ENCODE measurements around the gene RXRG. TPM values are rescaled to one million over a fixed set of nuclear protein-coding genes. Genes with fewer than 3 reads are reported as not detected.

The RXRG gene
- total RNA-seq, 1 experiment from 2014 or later: not detected

GRCh38 chr1:165441166-165441880 is 3.6 kb downstream of the RXRG start:
- H3K4me2 ChIP-seq (ENCODE audit: insufficient read depth, insufficient read length, low read length): no peak overlapping the region

More at GRCh38 chr1:165441166-165441880, 3.6 kb downstream of the RXRG start:
- Histone ChIP-seq H2BK20ac (ENCODE audit: low read depth, low read length, poor library complexity, severe bottlenecking) (no peak overlapping the region), H4K20me1 (ENCODE audit: control insufficient read depth, insufficient read depth, insufficient read length) (no peaks in the 10 kb centered on the region), H4K91ac (ENCODE audit: insufficient read length, low read depth, low read length) (no peak overlapping the region), H2BK5ac (ENCODE audit: insufficient read length, low read length) (no peak overlapping the region), H2BK120ac (ENCODE audit: low read depth, low read length, poor library complexity, severe bottlenecking) (no peak overlapping the region), H3K18ac (ENCODE audit: insufficient read length, low read depth, low read length) (no peak overlapping the region), H3K9ac (ENCODE audit: extremely low read depth, insufficient read length, low read length) (no peak overlapping the region), H3K14ac (ENCODE audit: insufficient read depth, low read length) (peak overlapping the region; percentile 31; the same call in 1 of the 2 replicates), H2AFZ (ENCODE audit: low read length) (no peak overlapping the region), H2BK15ac (ENCODE audit: low read depth, low read length) (no peak overlapping the region), H3K79me1 (ENCODE audit: insufficient read depth, low read depth, low read length, poor library complexity, severe bottlenecking) (no peaks in the 10 kb centered on the region), H4K8ac (replicated peaks; ENCODE audit: insufficient read length, low read depth, low read length) (no peak overlapping the region), H3K4ac (ENCODE audit: low read depth, low read length) (no peak overlapping the region), H3K27me3 (ENCODE audit: insufficient read depth, low read length) (peaks cover 42% of the 10 kb centered on the region; the same call in 1 of the 2 replicates), H2BK12ac (ENCODE audit: insufficient read length, low read depth, low read length) (no peak overlapping the region), H2AK5ac (ENCODE audit: insufficient read length, low read length) (no peak overlapping the region), H3K56ac (ENCODE audit: insufficient read length, low read depth, low read length) (no peak overlapping the region), H3T11ph (ENCODE audit: low read length) (no peak overlapping the region), H3K23ac (ENCODE audit: insufficient read length, low read depth, low read length) (no peak overlapping the region), H3K27ac (ENCODE audit: insufficient read length, low read depth, low read length) (no peak overlapping the region), H4K5ac (ENCODE audit: insufficient read length, low read depth, low read length) (no peak overlapping the region), H3K4me1 (ENCODE audit: insufficient read depth, low read length) (peaks cover 8% of the 10 kb centered on the region; the same call in 1 of the 2 replicates), H3K23me2 (ENCODE audit: insufficient read length, low read depth, low read length, poor library complexity, severe bottlenecking) (peaks cover 7% of the 10 kb centered on the region), H3K79me2 (ENCODE audit: insufficient read depth, low read length) (no peaks in the 10 kb centered on the region), H3K9me3 (ENCODE audit: control insufficient read depth, low read depth, low read length) (no peaks in the 10 kb centered on the region)
- Mint-ChIP-seq H3K27me3 (ENCODE audit: low read depth) (peaks cover 16% of the 10 kb centered on the region), H3K4me3 (no peak overlapping the region), H3K36me3 (ENCODE audit: insufficient read depth in 1 of 3, low read depth in 3 of 3) (no peaks in the 10 kb centered on the region), H3K9me3 (peaks cover 0 to 2% of the 10 kb centered on the region in 2 experiments; a peak in 1 of 5 replicates), H3K4me1 (peaks cover 2 to 12% of the 10 kb centered on the region in 2 experiments; a peak in 3 of 4 replicates), H3K27ac (no peak overlapping the region)
- no peak for DNase-seq
- whole genome bisulfite sequencing (ENCODE audit: extremely low coverage, insufficient read length, low lambda C conversion rate): no CpG with 5 or more reads among the region's 5 CpGs
- no peak for TF ChIP-seq CTCF (conservative IDR thresholded peaks at IDR 0.05)

All from H9 (cell line).